ENCODE results near the gene GBP6.

DNA sequence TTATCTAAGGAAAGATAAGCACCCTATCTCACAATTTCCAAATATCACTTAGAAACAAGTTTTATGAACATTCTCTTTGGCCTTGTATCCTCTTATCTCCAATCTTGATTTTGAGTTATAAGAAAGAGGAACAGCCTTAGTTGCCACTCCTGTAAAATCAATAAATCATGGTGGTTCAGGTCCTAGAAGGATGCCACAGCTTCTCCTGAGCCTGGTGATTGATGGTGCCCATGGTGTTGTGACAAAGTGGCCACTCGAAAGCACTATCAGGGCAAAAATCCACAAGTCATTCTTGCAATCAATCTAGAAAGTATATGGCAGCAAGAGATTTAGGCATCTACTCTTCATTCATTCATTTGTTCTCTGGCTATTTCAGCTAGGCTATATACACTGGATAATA lies 27.8 kb downstream of the GBP6 start:
- TF ChIP-seq, protein P1, sequence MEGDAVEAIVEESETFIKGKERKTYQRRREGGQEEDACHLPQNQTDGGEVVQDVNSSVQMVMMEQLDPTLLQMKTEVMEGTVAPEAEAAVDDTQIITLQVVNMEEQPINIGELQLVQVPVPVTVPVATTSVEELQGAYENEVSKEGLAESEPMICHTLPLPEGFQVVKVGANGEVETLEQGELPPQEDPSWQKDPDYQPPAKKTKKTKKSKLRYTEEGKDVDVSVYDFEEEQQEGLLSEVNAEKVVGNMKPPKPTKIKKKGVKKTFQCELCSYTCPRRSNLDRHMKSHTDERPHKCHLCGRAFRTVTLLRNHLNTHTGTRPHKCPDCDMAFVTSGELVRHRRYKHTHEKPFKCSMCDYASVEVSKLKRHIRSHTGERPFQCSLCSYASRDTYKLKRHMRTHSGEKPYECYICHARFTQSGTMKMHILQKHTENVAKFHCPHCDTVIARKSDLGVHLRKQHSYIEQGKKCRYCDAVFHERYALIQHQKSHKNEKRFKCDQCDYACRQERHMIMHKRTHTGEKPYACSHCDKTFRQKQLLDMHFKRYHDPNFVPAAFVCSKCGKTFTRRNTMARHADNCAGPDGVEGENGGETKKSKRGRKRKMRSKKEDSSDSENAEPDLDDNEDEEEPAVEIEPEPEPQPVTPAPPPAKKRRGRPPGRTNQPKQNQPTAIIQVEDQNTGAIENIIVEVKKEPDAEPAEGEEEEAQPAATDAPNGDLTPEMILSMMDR (conservative IDR thresholded peaks at IDR 0.05; ENCODE audit: low read length), result no peak
- TF ChIP-seq EZH2phosphoT487 (IDR thresholded peaks at IDR 0.05; ENCODE audit: borderline replicate concordance, low read depth, low read length), result no peak

Data from OCI-LY7 (cell line).